MCF 10A (cell line): Measurements from ENCODE around the gene CUBN. TPM values are rescaled to one million over a fixed set of nuclear protein-coding genes. Genes with fewer than 3 reads are reported as not detected.

ENCODE experiments used
- BruUV-seq: library from RNA; stranded (reverse); fragments of 400-500 nt; replicated peaks from 2 replicates; lab custom pipeline; 2021; lab: Mats Ljungman, UMichigan
- CTCF ChIA-PET: fragments of 300-600 bp; sonication (Branson Sonifier 250); formaldehyde crosslinking; extraction: SDS; loops from one replicate; lab custom pipeline; 2021; ENCODE audit warnings: antibody characterized with exemption, inconsistent platforms; lab: Yijun Ruan, JAX
- POLR2A ChIA-PET: fragments of 300-600, 350-650 bp; sonication (Branson Sonifier 250); formaldehyde crosslinking; extraction: SDS; loops from one replicate; lab custom pipeline; 2020; ENCODE audit warnings: antibody characterized with exemption, inconsistent platforms; lab: Yijun Ruan, JAX
- DNase-seq: peaks from one replicate; pipeline ENCODE4 v3.0.0-alpha.2; 2018; ENCODE audit not compliant: unreplicated experiment
- H3K27ac Mint-ChIP-seq: one replicate; pipeline ENCODE4 v1.8.0; 2022; ENCODE audit warnings: mild to moderate bottlenecking, low read depth, mixed read lengths; ENCODE audit not compliant: unreplicated experiment
- H3K27me3 Mint-ChIP-seq: one replicate; pipeline ENCODE4 v1.8.0; 2022; ENCODE audit warnings: mixed read lengths; ENCODE audit not compliant: insufficient read depth, unreplicated experiment
- H3K36me3 Mint-ChIP-seq: one replicate; pipeline ENCODE4 v1.8.0; 2022; ENCODE audit warnings: mild to moderate bottlenecking, moderate library complexity, mixed read lengths; ENCODE audit not compliant: insufficient read depth, unreplicated experiment
- H3K4me1 Mint-ChIP-seq: one replicate; pipeline ENCODE4 v1.8.0; 2022; ENCODE audit warnings: mixed read lengths; ENCODE audit not compliant: insufficient read depth, unreplicated experiment
- H3K4me3 Mint-ChIP-seq: one replicate; pipeline ENCODE4 v1.8.0; 2022; ENCODE audit warnings: mild to moderate bottlenecking, moderate library complexity, mixed read lengths; ENCODE audit not compliant: unreplicated experiment
- H3K9me3 Mint-ChIP-seq: one replicate; pipeline ENCODE4 v1.8.0; 2022; ENCODE audit warnings: mixed read lengths; ENCODE audit not compliant: unreplicated experiment
- intact Hi-C: fragments of 100-400 bp; cut with micrococcal nuclease; formaldehyde crosslinking; loops from 2 replicates; pipeline ENCODE4 v1.14.1; 2022
- total RNA-seq: library from RNA; stranded (reverse); gene quantifications from 2 replicates; pipeline ENCODE4 v1.2.3, GENCODE V29; 2022
- TF ChIP-seq, protein P1 (sequence below): fragments of 200-600 bp; IDR thresholded peaks from one replicate; pipeline ENCODE4 v1.8.0; 2022; ENCODE audit warnings: antibody characterized with exemption, mild to moderate bottlenecking; ENCODE audit not compliant: unreplicated experiment

Gene CUBN
- total RNA-seq, 1 experiment from 2014 or later, result 1.3 TPM

DNA sequence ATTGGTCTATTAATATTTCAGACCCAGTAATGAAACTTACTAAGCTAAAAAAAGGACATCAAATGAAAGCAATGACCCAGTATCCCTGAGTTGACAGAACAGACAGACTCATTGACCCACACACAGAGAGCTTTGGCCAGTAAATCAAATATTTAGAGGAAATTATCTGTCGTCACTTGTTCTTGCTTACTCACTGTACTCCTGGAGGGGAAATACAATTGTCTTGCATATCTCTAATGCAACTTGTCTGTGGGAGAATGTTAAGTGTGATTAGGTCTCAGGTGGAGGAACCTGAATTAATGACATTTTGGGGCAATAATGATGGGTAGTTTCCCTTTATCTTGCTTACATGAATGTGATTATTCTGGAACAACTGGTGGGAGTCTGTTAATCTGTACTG is 80.4 kb downstream of the CUBN start:
- intact Hi-C loops, result no loop called here
- BruUV-seq, result no TSS peak
- CTCF ChIA-PET, result no interaction called here
- TF ChIP-seq, protein P1, sequence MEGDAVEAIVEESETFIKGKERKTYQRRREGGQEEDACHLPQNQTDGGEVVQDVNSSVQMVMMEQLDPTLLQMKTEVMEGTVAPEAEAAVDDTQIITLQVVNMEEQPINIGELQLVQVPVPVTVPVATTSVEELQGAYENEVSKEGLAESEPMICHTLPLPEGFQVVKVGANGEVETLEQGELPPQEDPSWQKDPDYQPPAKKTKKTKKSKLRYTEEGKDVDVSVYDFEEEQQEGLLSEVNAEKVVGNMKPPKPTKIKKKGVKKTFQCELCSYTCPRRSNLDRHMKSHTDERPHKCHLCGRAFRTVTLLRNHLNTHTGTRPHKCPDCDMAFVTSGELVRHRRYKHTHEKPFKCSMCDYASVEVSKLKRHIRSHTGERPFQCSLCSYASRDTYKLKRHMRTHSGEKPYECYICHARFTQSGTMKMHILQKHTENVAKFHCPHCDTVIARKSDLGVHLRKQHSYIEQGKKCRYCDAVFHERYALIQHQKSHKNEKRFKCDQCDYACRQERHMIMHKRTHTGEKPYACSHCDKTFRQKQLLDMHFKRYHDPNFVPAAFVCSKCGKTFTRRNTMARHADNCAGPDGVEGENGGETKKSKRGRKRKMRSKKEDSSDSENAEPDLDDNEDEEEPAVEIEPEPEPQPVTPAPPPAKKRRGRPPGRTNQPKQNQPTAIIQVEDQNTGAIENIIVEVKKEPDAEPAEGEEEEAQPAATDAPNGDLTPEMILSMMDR, result no peak
- no peak overlapping the region for H3K4me3 Mint-ChIP-seq
- no peaks in the 10 kb centered on the region for H3K27me3 Mint-ChIP-seq
- no peaks in the 10 kb centered on the region for H3K4me1 Mint-ChIP-seq
- no peak overlapping the region for H3K27ac Mint-ChIP-seq
- POLR2A ChIA-PET, result no interaction called here
- peaks cover 16% of the 10 kb centered on the region for H3K9me3 Mint-ChIP-seq
- no peaks in the 10 kb centered on the region for H3K36me3 Mint-ChIP-seq
- DNase-seq, result no peak

DNA sequence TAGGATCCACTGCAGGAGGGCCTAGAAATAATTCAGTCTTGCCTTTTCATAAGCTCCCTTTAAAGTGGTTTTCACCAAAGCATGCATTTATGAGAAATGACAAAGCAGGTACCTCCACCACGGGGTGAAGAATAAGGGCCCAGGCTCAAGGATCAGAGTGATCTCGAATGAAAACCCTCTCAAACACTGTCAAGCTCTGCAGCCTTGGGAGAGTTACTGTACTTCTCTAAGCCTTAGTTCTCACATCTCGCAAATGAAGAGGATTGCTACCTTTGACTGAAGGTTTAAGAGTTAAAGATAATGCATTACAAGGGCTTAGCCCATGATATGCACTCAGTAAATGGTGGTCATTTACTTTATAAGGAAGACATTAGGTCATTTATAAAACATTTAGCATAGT is 81.7 kb downstream of the CUBN start:
- no peaks in the 10 kb centered on the region for H3K27me3 Mint-ChIP-seq
- CTCF ChIA-PET, result no interaction called here
- TF ChIP-seq, protein P1, result no peak
- BruUV-seq, result no TSS peak
- no peaks in the 10 kb centered on the region for H3K36me3 Mint-ChIP-seq
- H3K27ac Mint-ChIP-seq, result no peak overlapping the region
- intact Hi-C loops, result no loop called here
- no peak overlapping the region for H3K4me3 Mint-ChIP-seq
- DNase-seq, result no peak
- no peaks in the 10 kb centered on the region for H3K4me1 Mint-ChIP-seq
- peaks cover 14% of the 10 kb centered on the region for H3K9me3 Mint-ChIP-seq
- POLR2A ChIA-PET, result no interaction called here

DNA sequence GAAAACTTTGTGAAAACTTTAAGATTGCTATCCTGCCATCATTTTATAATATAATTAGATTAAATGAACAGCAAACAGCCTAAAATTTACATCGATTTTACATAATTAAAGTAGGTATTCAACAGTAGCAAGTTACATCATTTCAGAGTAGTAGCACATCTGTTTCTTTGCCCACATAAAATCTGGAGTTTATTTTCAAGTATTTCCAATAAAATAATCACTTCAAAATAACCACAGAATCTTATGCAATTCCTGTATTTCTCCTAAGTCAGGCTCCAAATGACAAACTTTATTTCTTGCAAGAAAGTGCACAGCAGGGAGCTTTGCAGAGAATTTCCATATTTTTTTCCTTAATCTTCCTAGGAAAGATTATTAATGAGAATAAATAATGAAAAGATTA is 82.6 kb downstream of the CUBN start:
- no peaks in the 10 kb centered on the region for H3K4me1 Mint-ChIP-seq
- no TSS peak for BruUV-seq
- no peak overlapping the region for H3K27ac Mint-ChIP-seq
- H3K27me3 Mint-ChIP-seq, result no peaks in the 10 kb centered on the region
- intact Hi-C loops, result no loop called here
- TF ChIP-seq, protein P1, result no peak
- no peak overlapping the region for H3K4me3 Mint-ChIP-seq
- POLR2A ChIA-PET, result no interaction called here
- peaks cover 7% of the 10 kb centered on the region for H3K9me3 Mint-ChIP-seq
- no peak for DNase-seq
- H3K36me3 Mint-ChIP-seq, result no peaks in the 10 kb centered on the region
- CTCF ChIA-PET, result no interaction called here

DNA sequence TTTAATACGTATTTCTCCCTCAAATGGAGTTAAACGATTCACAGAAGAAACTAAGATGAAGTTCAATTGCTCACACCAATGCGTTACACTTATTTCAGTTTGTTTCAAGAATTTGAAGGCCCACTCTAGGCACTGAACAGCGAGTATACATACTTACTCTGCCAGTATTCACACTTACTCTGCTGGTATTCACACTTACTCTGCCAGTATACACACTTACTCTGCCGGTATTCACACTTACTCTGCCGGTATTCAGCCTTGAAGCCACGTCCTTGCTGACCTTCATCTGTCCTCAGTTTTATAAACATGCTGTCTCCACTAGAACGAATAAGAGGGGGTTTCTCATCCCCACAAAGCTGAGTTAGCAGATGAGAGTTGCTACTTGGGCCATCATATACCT is 86.0 kb downstream of the CUBN start:
- ChIA-PET POLR2A (interaction anchor here (0.8 kb wide), 1 partner anchor 13 kb away, joined by 3 read pairs; no protein-coding TSS in a partner anchor), CTCF (interaction anchor here (0.8 kb wide), 1 partner anchor 10 kb away, joined by 3 read pairs; no protein-coding TSS in a partner anchor)
- Mint-ChIP-seq H3K36me3 (no peaks in the 10 kb centered on the region), H3K9me3 (no peaks in the 10 kb centered on the region), H3K27me3 (no peaks in the 10 kb centered on the region), H3K4me3 (no peak overlapping the region), H3K4me1 (no peaks in the 10 kb centered on the region), H3K27ac (no peak overlapping the region)
- no TSS peak for BruUV-seq
- TF ChIP-seq, protein P1, result no peak
- DNase-seq, result no peak
- intact Hi-C loops, result no loop called here
